IMR-90 (cell line): ENCODE measurements around the gene PRSS22. TPM values are rescaled to one million over a fixed set of nuclear protein-coding genes. Genes with fewer than 3 reads are reported as not detected.

Source experiments
- ATAC-seq: fragments of 200-7000 bp; cut with Tn5 transposase; 2 replicates; pipeline ENCODE4 v1.9.1; 2020; ENCODE audit warnings: low read depth, mild to moderate bottlenecking, moderate library complexity
- BruUV-seq: library from RNA; stranded (reverse); fragments of 400-500 nt; replicated peaks from 2 replicates; lab custom pipeline; 2021; lab: Mats Ljungman, UMichigan
- CTCF ChIA-PET: fragments of 300-600 bp; formaldehyde crosslinking; extraction: SDS; loops from one replicate; lab custom pipeline; 2021; ENCODE audit warnings: antibody characterized with exemption; lab: Yijun Ruan, JAX
- POLR2A ChIA-PET: fragments of 300-600 bp; sonication (Branson Sonifier 250); formaldehyde crosslinking; loops from one replicate; lab custom pipeline; 2022; ENCODE audit warnings: antibody characterized with exemption; ENCODE audit not compliant: unreplicated experiment; lab: Charles Lee
- DNase-seq: peaks from one replicate; pipeline ENCODE4 v3.0.0; 2013
- H2AFZ ChIP-seq: replicated peaks from 2 replicates; pipeline ENCODE3; 2013; ENCODE audit warnings: low read length, mild to moderate bottlenecking; ENCODE audit not compliant: poor library complexity
- H2AK5ac ChIP-seq: 2 replicates; pipeline ENCODE4 v1.6.1; 2013; ENCODE audit warnings: low read depth, low read length, inconsistent platforms
- H2AK9ac ChIP-seq: replicated peaks from 2 replicates; pipeline ENCODE3; 2013; ENCODE audit warnings: mild to moderate bottlenecking, low read depth, low read length, moderate library complexity; ENCODE audit not compliant: poor library complexity
- H2BK120ac ChIP-seq: 2 replicates; pipeline ENCODE4 v1.6.1; 2013; ENCODE audit warnings: low read depth, low read length, inconsistent platforms
- H2BK15ac ChIP-seq: 3 replicates; pipeline ENCODE4 v1.6.1; 2013; ENCODE audit warnings: low read depth, low read length, inconsistent platforms
- H2BK20ac ChIP-seq: 2 replicates; pipeline ENCODE4 v1.6.1; 2013; ENCODE audit warnings: low read depth, mild to moderate bottlenecking, inconsistent platforms, low read length, moderate library complexity
- H2BK5ac ChIP-seq: 2 replicates; pipeline ENCODE4 v1.6.1; 2013; ENCODE audit warnings: mild to moderate bottlenecking, low read depth, low read length, inconsistent platforms; ENCODE audit not compliant: poor library complexity, severe bottlenecking
- H3K14ac ChIP-seq: replicated peaks from 2 replicates; pipeline ENCODE4 v1.6.1; 2013; ENCODE audit warnings: low read depth, low read length, inconsistent platforms
- H3K18ac ChIP-seq: 2 replicates; pipeline ENCODE4 v1.6.1; 2013; ENCODE audit warnings: low read depth, low read length, control low read depth
- H3K23ac ChIP-seq: 2 replicates; pipeline ENCODE4 v1.6.1; 2013; ENCODE audit warnings: low read depth, low read length, inconsistent platforms
- H3K27ac ChIP-seq: 2 replicates; pipeline ENCODE4 v1.5.1; 2013; ENCODE audit warnings: mild to moderate bottlenecking, control low read depth, low read length; ENCODE audit not compliant: insufficient read depth
- H3K27me3 ChIP-seq: 2 replicates; pipeline ENCODE4 v1.6.1; 2013; ENCODE audit warnings: low read length; ENCODE audit not compliant: control insufficient read depth, insufficient read depth
- H3K36me3 ChIP-seq: 2 replicates; pipeline ENCODE4 v1.6.1; 2013; ENCODE audit warnings: low read length, mixed read lengths; ENCODE audit not compliant: control insufficient read depth, insufficient read depth
- H3K4ac ChIP-seq: 2 replicates; pipeline ENCODE4 v1.6.1; 2013; ENCODE audit warnings: low read depth, low read length, inconsistent platforms
- H3K4me1 ChIP-seq: 2 replicates; pipeline ENCODE4 v1.6.1; 2013; ENCODE audit warnings: low read length, mixed read lengths; ENCODE audit not compliant: control insufficient read depth, insufficient read depth
- H3K4me2 ChIP-seq: 2 replicates; pipeline ENCODE4 v1.6.1; 2013; ENCODE audit warnings: low read depth, mild to moderate bottlenecking, control low read depth, low read length, moderate library complexity
- H3K4me3 ChIP-seq: 2 replicates; pipeline ENCODE4 v1.5.1; 2013; ENCODE audit warnings: low read depth, mild to moderate bottlenecking, control low read depth, low read length, moderate library complexity; ENCODE audit not compliant: insufficient read depth
- H3K56ac ChIP-seq: 2 replicates; pipeline ENCODE4 v1.6.1; 2013; ENCODE audit warnings: low read length, inconsistent platforms; ENCODE audit not compliant: insufficient read depth; ENCODE audit errors: extremely low read depth
- H3K79me1 ChIP-seq, 2 experiments: 2 replicates each; pipeline ENCODE4 v1.6.1; 2013; ENCODE audit warnings: low read length in 2 of 2, inconsistent platforms in 1 of 2, low read depth in 1 of 2
- H3K9ac ChIP-seq: 2 replicates; pipeline ENCODE4 v1.6.1; 2013; ENCODE audit warnings: low read depth, low read length, control low read depth
- H3K9me1 ChIP-seq: 2 replicates; pipeline ENCODE4 v1.6.1; 2013; ENCODE audit warnings: low read length, inconsistent platforms; ENCODE audit not compliant: insufficient read depth
- H3K9me3 ChIP-seq: 2 replicates; pipeline ENCODE4 v1.6.1; 2013; ENCODE audit warnings: low read length; ENCODE audit not compliant: control insufficient read depth, insufficient read depth
- H4K20me1 ChIP-seq: 2 replicates; pipeline ENCODE4 v1.6.1; 2013; ENCODE audit warnings: low read length, inconsistent platforms; ENCODE audit not compliant: insufficient read depth
- H4K5ac ChIP-seq: 2 replicates; pipeline ENCODE4 v1.6.1; 2013; ENCODE audit warnings: mild to moderate bottlenecking, low read depth, low read length, control low read depth
- H4K8ac ChIP-seq, 2 experiments: 2 replicates each; pipeline ENCODE4 v1.6.1; 2013; ENCODE audit warnings: low read depth in 2 of 2, low read length in 2 of 2, control low read depth in 1 of 2, inconsistent platforms in 1 of 2
- H4K91ac ChIP-seq: 2 replicates; pipeline ENCODE4 v1.6.1; 2013; ENCODE audit warnings: low read depth, low read length, inconsistent platforms; ENCODE audit not compliant: insufficient read depth
- BHLHE40 ChIP-seq: fragments of 150-350 bp; IDR thresholded peaks from 2 replicates; pipeline ENCODE4 v1.6.1; 2016; ENCODE audit warnings: mild to moderate bottlenecking, low read depth, low read length
- CHD1 ChIP-seq: IDR thresholded peaks from 2 replicates; pipeline ENCODE4 v1.6.1; 2012; ENCODE audit warnings: low read depth, low read length, improper control_type of control experiment
- ELK1 ChIP-seq: fragments of 150-350 bp; IDR thresholded peaks from 2 replicates; pipeline ENCODE4 v1.6.1; 2016; ENCODE audit warnings: low read depth, mild to moderate bottlenecking, low read length, moderate library complexity, borderline replicate concordance
- FOS ChIP-seq: fragments of 150-350 bp; IDR thresholded peaks from 2 replicates; pipeline ENCODE4 v1.6.1; 2016; ENCODE audit warnings: low read depth, low read length
- MAFK ChIP-seq: IDR thresholded peaks from 2 replicates; pipeline ENCODE4 v1.6.1; 2012; ENCODE audit warnings: low read depth, low read length, improper control_type of control experiment
- MAZ ChIP-seq: IDR thresholded peaks from 2 replicates; pipeline ENCODE4 v1.6.1; 2012; ENCODE audit warnings: low read depth, mild to moderate bottlenecking, low read length, improper control_type of control experiment, moderate library complexity, borderline replicate concordance
- NFE2L2 ChIP-seq: fragments of 150-350 bp; IDR thresholded peaks from 2 replicates; pipeline ENCODE4 v1.6.1; 2016; ENCODE audit warnings: low read depth, mild to moderate bottlenecking, low read length
- POLR2A ChIP-seq: IDR thresholded peaks from 2 replicates; pipeline ENCODE4 v1.6.1; 2012; ENCODE audit warnings: mild to moderate bottlenecking, low read depth, low read length
- RFX5 ChIP-seq: IDR thresholded peaks from 2 replicates; pipeline ENCODE4 v1.8.0; 2012; ENCODE audit warnings: low read depth, mild to moderate bottlenecking, low read length, moderate library complexity
- SMC3 ChIP-seq: fragments of 150-350 bp; IDR thresholded peaks from 2 replicates; pipeline ENCODE4 v1.6.1; 2016; ENCODE audit warnings: low read depth, mild to moderate bottlenecking, antibody characterized with exemption, low read length, moderate library complexity
- WGBS, 2 experiments: methylation state at CpG; one replicate each; pipeline versions ENCODE4 v1.1.5 to v1.1.7; 2013; ENCODE audit warnings: missing lambda C conversion rate in 2 of 2; ENCODE audit not compliant: insufficient read length in 1 of 2; ENCODE audit errors: extremely low coverage in 2 of 2; 5-methylcytosine and 5-hydroxymethylcytosine counted together
- dilution Hi-C: fragments of 300-500 bp; cut with HindIII; formaldehyde crosslinking; loops from one replicate; pipeline ENCODE4 v1.14.3; 2018; ENCODE audit warnings: low sequenced_read_pairs; ENCODE audit not compliant: unreplicated experiment
- in situ Hi-C: fragments of 300-500 bp; cut with MboI; formaldehyde crosslinking; loops from 3 replicates; pipeline ENCODE4 v1.14.3; 2019; ENCODE audit warnings: low sequenced_read_pairs, inconsistent platforms, mixed read lengths
- intact Hi-C: fragments of 100-400 bp; cut with micrococcal nuclease; formaldehyde crosslinking; loops from 2 replicates; pipeline ENCODE4 v1.10.0; 2022
- polyA plus RNA-seq, 3 experiments: library from polyadenylated mRNA; depleted of rRNA; stranded (reverse); fragments of >200 nt; gene quantifications; 2 replicates each; pipeline ENCODE4 v1.2.3, GENCODE V29; 2012; ENCODE audit warnings: low replicate concordance in 1 of 3
- total RNA-seq: library from RNA; depleted of rRNA; stranded (reverse); fragments of >200 nt; gene quantifications from 2 replicates; pipeline ENCODE4 v1.2.3, GENCODE V29; 2012

Gene PRSS22
- total and polyA plus RNA-seq, 2 of the 4 experiments (the other 2 are of a cell fraction) = not detected

GRCh38 chr16:2833776-2834175, 24.2 kb downstream of the PRSS22 start:
- Histone ChIP-seq H4K5ac (no peak overlapping the region), H3K14ac (no peak overlapping the region), H2BK20ac (no peak overlapping the region), H3K56ac (no peak overlapping the region), H2AK5ac (0 out of 2 replicates have a peak overlapping the region, but pooled peaks have one; percentile 30), H2BK5ac (no peak overlapping the region), H3K36me3 (no peaks in the 10 kb centered on the region), H3K9me1 (peaks cover 10% of the 10 kb centered on the region), H3K79me1 (no peaks in the 10 kb centered on the region), H3K18ac (no peak overlapping the region), H3K4me3 (no peak overlapping the region), H3K27me3 (peaks cover 27% of the 10 kb centered on the region), H3K9ac (no peak overlapping the region), H4K91ac (no peak overlapping the region), H3K4me1 (peaks cover 7% of the 10 kb centered on the region), H3K27ac (no peak overlapping the region), H4K20me1 (peaks cover 7% of the 10 kb centered on the region; the same call in 1 of the 2 replicates), H3K9me3 (no peaks in the 10 kb centered on the region), H3K23ac (no peak overlapping the region), H3K4ac (no peak overlapping the region), H4K8ac (no peak overlapping the region), H3K4me2 (no peak overlapping the region), H2BK120ac (no peak overlapping the region), H2AK9ac (no peak overlapping the region), H2BK15ac (no peak overlapping the region), H2AFZ (no peak overlapping the region)
- CTCF ChIA-PET = no interaction called here
- dilution Hi-C loops (no loop called here), intact Hi-C loops (no loop called here), in situ Hi-C loops (loop anchor here (10.0 kb wide), 1 partner anchor 81 kb away; the partner anchor contains the start of gene FLYWCH1)
- DNase-seq (no peak), ATAC-seq (no peak)
- POLR2A ChIA-PET = no interaction called here
- TF ChIP-seq SMC3 = no peak
- no peak for TF ChIP-seq MAFK
- TF ChIP-seq POLR2A = no peak
- TF ChIP-seq BHLHE40 = no peak
- TF ChIP-seq FOS = no peak
- TF ChIP-seq NFE2L2 = no peak
- no peak for TF ChIP-seq MAZ
- TF ChIP-seq CHD1 = no peak
- no peak for TF ChIP-seq RFX5
- no peak for TF ChIP-seq ELK1
- WGBS, 2 experiments = no CpG with 5 or more reads among the region's 7 CpGs
- no TSS peak for BruUV-seq
